Measurements from ENCODE around the gene FAM83F. TPM values are rescaled to one million over a fixed set of nuclear protein-coding genes. Genes with fewer than 3 reads are reported as not detected.

FAM83F gene
- total RNA-seq, 1 experiment from 2014 or later = 8.1 TPM

DNA sequence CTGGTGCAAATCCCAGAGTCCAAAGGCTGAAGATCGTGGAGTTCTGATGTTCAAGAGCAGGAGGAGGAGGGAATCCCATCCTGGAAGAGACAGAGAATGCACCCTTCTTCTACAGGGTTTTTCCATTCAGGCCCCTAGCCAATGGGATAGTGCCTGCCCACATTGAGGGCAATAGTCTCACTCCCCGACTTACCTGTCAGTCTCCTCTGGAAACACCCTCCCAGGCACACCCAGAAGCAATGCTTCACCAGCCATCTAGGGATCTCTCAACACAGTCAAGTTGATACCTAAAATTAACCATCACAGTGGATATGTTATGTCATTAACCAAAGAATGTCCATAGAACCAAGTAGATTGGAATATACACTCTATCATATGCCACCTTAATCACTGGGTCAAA, 72.9 kb downstream of the FAM83F start:
- TF ChIP-seq EZH2 (IDR thresholded peaks at IDR 0.05; ENCODE audit: low read depth) = no peak

DNA sequence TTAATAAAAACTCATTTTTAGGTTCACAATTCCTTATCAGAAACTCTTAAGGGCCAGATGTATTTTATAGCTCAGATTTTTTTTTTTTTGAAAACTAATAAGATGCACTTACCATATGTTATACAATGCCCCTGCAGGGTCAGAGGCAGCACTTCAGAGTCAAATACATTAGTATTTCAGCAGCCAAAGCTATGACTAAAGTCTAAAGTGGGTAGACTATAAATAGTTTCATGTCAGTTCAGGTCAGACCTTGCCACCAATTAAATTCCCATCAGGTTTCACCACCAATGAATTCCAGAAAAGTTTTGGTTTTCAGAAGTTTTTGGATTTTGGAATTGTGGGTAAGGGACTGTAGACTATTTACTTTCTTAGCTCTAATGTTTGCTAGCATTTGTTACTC, 75.9 kb downstream of the FAM83F start:
- Histone ChIP-seq H3K9me2 (ENCODE audit: insufficient read depth) (no peaks in the 10 kb centered on the region), H3K4me1 (replicated peaks; ENCODE audit: insufficient read depth) (peaks cover 6% of the 10 kb centered on the region), H3K9me3 (ENCODE audit: insufficient read depth, low read depth) (no peaks in the 10 kb centered on the region), H3K4me2 (no peak overlapping the region), H3K27ac (no peak overlapping the region), H3K79me2 (ENCODE audit: low read depth) (peaks cover 50% of the 10 kb centered on the region), H3K27me3 (ENCODE audit: insufficient read depth, low read depth) (no peaks in the 10 kb centered on the region), H2AFZ (no peak overlapping the region), H3F3A (ENCODE audit: insufficient read depth, low read depth) (peaks cover 8% of the 10 kb centered on the region), H3K36me3 (ENCODE audit: low read depth) (no peaks in the 10 kb centered on the region), H3K4me3 (no peak overlapping the region), H4K20me1 (ENCODE audit: insufficient read depth) (peaks cover 38% of the 10 kb centered on the region; the same call in 1 of the 2 replicates)
- CTCF ChIA-PET = interaction anchor here (0.5 to 0.6 kb wide), 2 partner anchors 20 to 1828 kb away, joined by 3 to 9 read pairs; no protein-coding TSS in a partner anchor
- BruUV-seq (replicated peaks) = no TSS peak
- intact Hi-C loops (cut with micrococcal nuclease; ENCODE audit: unreplicated experiment) = no loop called here
- DNase-seq = no peak
- POLR2A ChIA-PET (ENCODE audit: unreplicated experiment) = interaction anchor here (0.6 kb wide), 1 partner anchor 781 kb away, joined by 11 read pairs; no protein-coding TSS in a partner anchor
- TF ChIP-seq, protein P1, sequence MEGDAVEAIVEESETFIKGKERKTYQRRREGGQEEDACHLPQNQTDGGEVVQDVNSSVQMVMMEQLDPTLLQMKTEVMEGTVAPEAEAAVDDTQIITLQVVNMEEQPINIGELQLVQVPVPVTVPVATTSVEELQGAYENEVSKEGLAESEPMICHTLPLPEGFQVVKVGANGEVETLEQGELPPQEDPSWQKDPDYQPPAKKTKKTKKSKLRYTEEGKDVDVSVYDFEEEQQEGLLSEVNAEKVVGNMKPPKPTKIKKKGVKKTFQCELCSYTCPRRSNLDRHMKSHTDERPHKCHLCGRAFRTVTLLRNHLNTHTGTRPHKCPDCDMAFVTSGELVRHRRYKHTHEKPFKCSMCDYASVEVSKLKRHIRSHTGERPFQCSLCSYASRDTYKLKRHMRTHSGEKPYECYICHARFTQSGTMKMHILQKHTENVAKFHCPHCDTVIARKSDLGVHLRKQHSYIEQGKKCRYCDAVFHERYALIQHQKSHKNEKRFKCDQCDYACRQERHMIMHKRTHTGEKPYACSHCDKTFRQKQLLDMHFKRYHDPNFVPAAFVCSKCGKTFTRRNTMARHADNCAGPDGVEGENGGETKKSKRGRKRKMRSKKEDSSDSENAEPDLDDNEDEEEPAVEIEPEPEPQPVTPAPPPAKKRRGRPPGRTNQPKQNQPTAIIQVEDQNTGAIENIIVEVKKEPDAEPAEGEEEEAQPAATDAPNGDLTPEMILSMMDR (conservative IDR thresholded peaks at IDR 0.05) = no peak
- TF ChIP-seq EZH2 (IDR thresholded peaks at IDR 0.05; ENCODE audit: low read depth) = no peak

More for the DNA sequence above, 72.9 kb downstream of the FAM83F start:
- H3K9me3 ChIP-seq (ENCODE audit: insufficient read depth, low read depth) = no peaks in the 10 kb centered on the region
- H3K27me3 ChIP-seq (ENCODE audit: insufficient read depth, low read depth) = no peaks in the 10 kb centered on the region
- no TSS peak for BruUV-seq (replicated peaks)
- no peaks in the 10 kb centered on the region for H3K36me3 ChIP-seq (ENCODE audit: low read depth)
- peaks cover 4% of the 10 kb centered on the region; the same call in 1 of the 2 replicates for H3F3A ChIP-seq (ENCODE audit: insufficient read depth, low read depth)
- no peak overlapping the region for H2AFZ ChIP-seq
- no peak overlapping the region for H3K4me3 ChIP-seq
- no peaks in the 10 kb centered on the region for H3K9me2 ChIP-seq (ENCODE audit: insufficient read depth)
- no peak overlapping the region for H3K4me2 ChIP-seq
- H3K79me2 ChIP-seq (ENCODE audit: low read depth) = peaks cover 43% of the 10 kb centered on the region
- POLR2A ChIA-PET (ENCODE audit: unreplicated experiment) = no interaction called here
- CTCF ChIA-PET = interaction anchor here (0.6 kb wide), 1 partner anchor 495 kb away, joined by 5 read pairs; no protein-coding TSS in a partner anchor
- intact Hi-C loops (cut with micrococcal nuclease; ENCODE audit: unreplicated experiment) = no loop called here
- H3K4me1 ChIP-seq (replicated peaks; ENCODE audit: insufficient read depth) = no peaks in the 10 kb centered on the region; the same call in 1 of the 2 replicates
- no peak for DNase-seq
- no peak overlapping the region for H3K27ac ChIP-seq
- peaks cover 63% of the 10 kb centered on the region for H4K20me1 ChIP-seq (ENCODE audit: insufficient read depth)

DNA sequence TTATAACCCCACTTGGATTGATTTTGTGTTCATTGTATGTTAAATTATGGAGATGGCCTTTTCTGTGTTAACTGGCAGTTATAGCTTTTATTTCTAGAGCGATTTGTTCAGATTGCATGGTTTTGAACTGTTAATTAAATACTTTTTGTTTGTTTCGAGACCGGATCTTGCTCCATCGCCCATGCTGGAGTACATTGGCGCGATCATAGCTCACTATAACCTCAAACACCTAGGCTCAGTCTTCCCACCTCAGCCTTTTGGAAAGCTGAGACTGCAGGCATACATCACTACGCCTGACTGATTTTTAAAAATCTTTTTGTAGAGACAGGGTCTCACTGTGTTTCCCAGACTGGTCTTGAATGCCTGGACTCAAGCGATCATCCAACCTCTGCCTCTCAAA, 77.0 kb downstream of the FAM83F start:
- ChIA-PET CTCF (no interaction called here), POLR2A (ENCODE audit: unreplicated experiment) (interaction anchor here (0.6 to 0.7 kb wide), 2 partner anchors 12 to 93 kb away, joined by 4 to 5 read pairs; no protein-coding TSS in a partner anchor)
- Histone ChIP-seq H3K4me2 (no peak overlapping the region), H3K4me1 (replicated peaks; ENCODE audit: insufficient read depth) (peaks cover 16% of the 10 kb centered on the region), H3K79me2 (ENCODE audit: low read depth) (peaks cover 61% of the 10 kb centered on the region), H3K4me3 (no peak overlapping the region), H2AFZ (no peak overlapping the region), H3F3A (ENCODE audit: insufficient read depth, low read depth) (peaks cover 18% of the 10 kb centered on the region), H3K9me3 (ENCODE audit: insufficient read depth, low read depth) (no peaks in the 10 kb centered on the region), H3K36me3 (ENCODE audit: low read depth) (no peaks in the 10 kb centered on the region), H3K9me2 (ENCODE audit: insufficient read depth) (no peaks in the 10 kb centered on the region), H3K27me3 (ENCODE audit: insufficient read depth, low read depth) (no peaks in the 10 kb centered on the region), H4K20me1 (ENCODE audit: insufficient read depth) (peaks cover 30% of the 10 kb centered on the region; the same call in 1 of the 2 replicates), H3K27ac (no peak overlapping the region)
- no TSS peak for BruUV-seq (replicated peaks)
- intact Hi-C loops (cut with micrococcal nuclease; ENCODE audit: unreplicated experiment) = no loop called here
- no peak for DNase-seq
- TF ChIP-seq EZH2 (IDR thresholded peaks at IDR 0.05; ENCODE audit: low read depth) = no peak
- TF ChIP-seq, protein P1 (conservative IDR thresholded peaks at IDR 0.05) = no peak
